IPS-18c (cell line): Measurements from ENCODE around the gene UGT2A3.
"Not testable (repeated sequence)": the region's sequence is repeated elsewhere in the genome, so short reads cannot be mapped to it uniquely, and the experiment has no call there.

Source experiments
- H3K4me3 ChIP-seq: 2 replicates; pipeline ENCODE4 v1.7.0; 2013; ENCODE audit warnings: low read depth, mild to moderate bottlenecking, low read length, moderate library complexity; ENCODE audit not compliant: insufficient read depth
- H3K9me3 ChIP-seq: one replicate; pipeline ENCODE4 v1.6.1; 2013; ENCODE audit warnings: mild to moderate bottlenecking, low read length, moderate library complexity; ENCODE audit not compliant: control insufficient read depth, insufficient read depth

UGT2A3 gene

GRCh38 chr4:68951078-68951805 is at the start of gene UGT2A3:
Gene UGT2A3 (minus strand): TSS chr4:68951804. CDS start chr4:68951760, 44 bp downstream.
- peaks cover 2% of the 10 kb centered on the region for H3K9me3 ChIP-seq

GRCh38 chr4:68997040-68997439 is 45.4 kb upstream of the UGT2A3 start:
- Histone ChIP-seq H3K4me3 (no peak overlapping the region), H3K9me3 (no peaks in the 10 kb centered on the region)

More at GRCh38 chr4:68951078-68951805, at the start of gene UGT2A3:
- no peak within 1 kb of the TSS for H3K4me3 ChIP-seq

GRCh38 chr4:68995292-68995691 is 43.7 kb upstream of the UGT2A3 start:
- H3K9me3 ChIP-seq = no peaks in the 10 kb centered on the region
- H3K4me3 ChIP-seq = no peak overlapping the region

GRCh38 chr4:68987007-68987406 is 35.4 kb upstream of the UGT2A3 start:
- H3K4me3 ChIP-seq = no peak overlapping the region
- peaks cover 4% of the 10 kb centered on the region for H3K9me3 ChIP-seq

- H3K9me3 ChIP-seq = peaks cover 4% of the 10 kb centered on the region
- no peak overlapping the region for H3K4me3 ChIP-seq
These were observed 33.8 kb upstream of the UGT2A3 start for GRCh38 chr4:68985442-68985841.

- peaks cover 4% of the 10 kb centered on the region for H3K9me3 ChIP-seq
- H3K4me3 ChIP-seq = no peak overlapping the region
These were observed 33.3 kb upstream of the UGT2A3 start for GRCh38 chr4:68984947-68985346.

GRCh38 chr4:68963374-68963773 is 11.8 kb upstream of the UGT2A3 start:
- H3K9me3 ChIP-seq = no peaks in the 10 kb centered on the region
- H3K4me3 ChIP-seq = no peak overlapping the region

- Histone ChIP-seq H3K4me3 (no peak overlapping the region), H3K9me3 (no peaks in the 10 kb centered on the region)
These were observed 11.3 kb upstream of the UGT2A3 start for GRCh38 chr4:68962868-68963267.

- H3K4me3 ChIP-seq = no peak overlapping the region
- no peaks in the 10 kb centered on the region for H3K9me3 ChIP-seq
These were observed 8.9 kb upstream of the UGT2A3 start for GRCh38 chr4:68960294-68961163.

GRCh38 chr4:68959085-68959484 is 7.5 kb upstream of the UGT2A3 start:
- not testable (repeated sequence) for H3K9me3 ChIP-seq, H3K4me3 ChIP-seq

GRCh38 chr4:68954126-68954525 is 2.5 kb upstream of the UGT2A3 start:
- Histone ChIP-seq H3K9me3 (peaks cover 2% of the 10 kb centered on the region), H3K4me3 (no peak overlapping the region)

- Histone ChIP-seq H3K4me3 (no peak overlapping the region), H3K9me3 (peaks cover 2% of the 10 kb centered on the region)
These were observed 1.5 kb upstream of the UGT2A3 start for GRCh38 chr4:68953056-68953596.

GRCh38 chr4:68951806-68952585 is 392 bp upstream of the UGT2A3 start:
- no peak overlapping the region for H3K4me3 ChIP-seq
- H3K9me3 ChIP-seq = peaks cover 2% of the 10 kb centered on the region

- H3K4me3 ChIP-seq = no peak overlapping the region
These were observed 1.6 kb downstream of the UGT2A3 start for GRCh38 chr4:68950033-68950432.

GRCh38 chr4:68948985-68949384 is 2.6 kb downstream of the UGT2A3 start:
- no peak overlapping the region for H3K4me3 ChIP-seq
- H3K9me3 ChIP-seq = peaks cover 2% of the 10 kb centered on the region

More at GRCh38 chr4:68950033-68950432, 1.6 kb downstream of the UGT2A3 start:
- peaks cover 2% of the 10 kb centered on the region for H3K9me3 ChIP-seq

- no peaks in the 10 kb centered on the region for H3K9me3 ChIP-seq
- no peak overlapping the region for H3K4me3 ChIP-seq
These were observed 3.4 kb downstream of the UGT2A3 start for GRCh38 chr4:68948044-68948743.
